Hepatocyte (in vitro differentiated cells): ENCODE data around the gene AMDHD1. TPM values are rescaled to one million over a fixed set of nuclear protein-coding genes. Genes with fewer than 3 reads are reported as not detected.

ENCODE experiments used
- DNase-seq: peaks from one replicate; pipeline ENCODE4 v3.0.0-alpha.2; 2016; ENCODE audit warnings: low spot score
- H2AFZ ChIP-seq: fragments of 200-600 bp; sonication (generic); 2 replicates; pipeline ENCODE4 v1.6.0; 2016; ENCODE audit warnings: antibody characterized with exemption, mild to moderate bottlenecking
- H3K27ac ChIP-seq: fragments of 200-600 bp; sonication (generic); 2 replicates; pipeline ENCODE4 v1.5.1; 2016; ENCODE audit warnings: mild to moderate bottlenecking
- H3K27me3 ChIP-seq: fragments of 200-600 bp; sonication (generic); 2 replicates; pipeline ENCODE4 v1.6.1; 2016
- H3K36me3 ChIP-seq: fragments of 200-600 bp; sonication (generic); replicated peaks from 2 replicates; pipeline ENCODE4 v1.5.1; 2016; ENCODE audit warnings: low read depth; ENCODE audit not compliant: insufficient read depth
- H3K4me1 ChIP-seq: fragments of 200-600 bp; sonication (generic); 2 replicates; pipeline ENCODE4 v1.5.1; 2016; ENCODE audit warnings: mild to moderate bottlenecking, moderate library complexity; ENCODE audit not compliant: insufficient read depth
- H3K4me2 ChIP-seq: fragments of 200-600 bp; sonication (generic); 2 replicates; pipeline ENCODE4 v1.6.0; 2016
- H3K4me3 ChIP-seq: fragments of 200-600 bp; sonication (generic); 2 replicates; pipeline ENCODE4 v1.5.1; 2016; ENCODE audit warnings: mild to moderate bottlenecking
- H3K79me2 ChIP-seq: fragments of 200-600 bp; sonication (generic); 2 replicates; pipeline ENCODE4 v1.6.0; 2017; ENCODE audit warnings: mild to moderate bottlenecking
- H3K9me2 ChIP-seq: fragments of 200-600 bp; sonication (generic); replicated peaks from 2 replicates; pipeline ENCODE4 v1.6.0; 2017; ENCODE audit warnings: mild to moderate bottlenecking; ENCODE audit not compliant: insufficient read depth
- H3K9me3 ChIP-seq: fragments of 200-600 bp; sonication (generic); 2 replicates; pipeline ENCODE4 v1.5.1; 2016; ENCODE audit warnings: low read depth, mild to moderate bottlenecking
- H4K20me1 ChIP-seq: fragments of 200-600 bp; sonication (generic); 2 replicates; pipeline ENCODE4 v1.6.0; 2016; ENCODE audit warnings: mild to moderate bottlenecking; ENCODE audit not compliant: insufficient read depth, poor library complexity, severe bottlenecking
- CTCF ChIP-seq: fragments of 200-600 bp; sonication (generic); IDR thresholded peaks from 2 replicates; pipeline ENCODE4 v1.5.1; 2016; ENCODE audit warnings: antibody characterized with exemption, mild to moderate bottlenecking; ENCODE audit not compliant: poor library complexity
- EZH2 ChIP-seq: fragments of 200-600 bp; sonication (generic); IDR thresholded peaks from 2 replicates; pipeline ENCODE4 v1.6.1; 2016; ENCODE audit warnings: antibody characterized with exemption, mild to moderate bottlenecking, borderline replicate concordance
- EZH2phosphoT487 ChIP-seq: fragments of 200-600 bp; sonication (generic); IDR thresholded peaks from one replicate; pipeline ENCODE4 v1.6.1; 2018; ENCODE audit warnings: antibody characterized with exemption, mild to moderate bottlenecking, low read depth, moderate library complexity; ENCODE audit not compliant: unreplicated experiment, severe bottlenecking
- WGBS: methylation state at CpG from one replicate; pipeline ENCODE4 v1.1.6; 2016; ENCODE audit warnings: low lambda C conversion rate; ENCODE audit errors: missing lambda C conversion rate; 5-methylcytosine and 5-hydroxymethylcytosine counted together
- polyA plus RNA-seq: library from polyadenylated mRNA; unstranded; fragments of >200 nt; fragmentation: Nextera tagmentation; extraction: Ambion mirVana; gene quantifications from 2 replicates; pipeline ENCODE4 v1.2.1, GENCODE V29; 2016
- total RNA-seq: library from RNA; depleted of rRNA; stranded (reverse); fragments of >200 nt; gene quantifications from 2 replicates; pipeline ENCODE4 v1.2.3, GENCODE V29; 2014

Gene AMDHD1
- total and polyA plus RNA-seq, 2 experiments from 2014 or later = 3.0 to 3.5 TPM

- no peak within 1 kb of the TSS for H3K4me3 ChIP-seq
- no peak for TF ChIP-seq CTCF
- TF ChIP-seq EZH2 = no peak
- no peak for TF ChIP-seq EZH2phosphoT487
- no peaks in the 10 kb centered on the region for H3K27me3 ChIP-seq
- peak; percentile 52 for DNase-seq
- H3K27ac ChIP-seq = peak within 1 kb of the TSS; percentile 57
- no peaks in the 10 kb centered on the region for H3K36me3 ChIP-seq
- H4K20me1 ChIP-seq = no peaks in the 10 kb centered on the region
- 59% methylated on average over 7 of the region's 7 CpGs for WGBS
- H3K4me1 ChIP-seq = no peaks in the 10 kb centered on the region
- H3K79me2 ChIP-seq = no peaks in the 10 kb centered on the region
- H3K9me2 ChIP-seq = no peaks in the 10 kb centered on the region
- H3K9me3 ChIP-seq = no peaks in the 10 kb centered on the region
- no peak within 1 kb of the TSS for H3K4me2 ChIP-seq
- no peak within 1 kb of the TSS for H2AFZ ChIP-seq
Measured at GRCh38 chr12:95996034-95996658, 53.0 kb downstream of the AMDHD1 start, which contains the start of gene HAL. Gene HAL (minus strand): TSS chr12:95996344. CDS start chr12:95995910, 434 bp downstream.

- no peak overlapping the region for H2AFZ ChIP-seq
- WGBS = 92% methylated on average over 3 of the region's 3 CpGs
Measured at GRCh38 chr12:95997276-95997675, 54.1 kb downstream of the AMDHD1 start.

GRCh38 chr12:95997911-95998510 is 54.9 kb downstream of the AMDHD1 start:
- Histone ChIP-seq H3K27ac (no peak overlapping the region), H2AFZ (no peak overlapping the region), H3K9me3 (no peaks in the 10 kb centered on the region), H4K20me1 (no peaks in the 10 kb centered on the region), H3K79me2 (no peaks in the 10 kb centered on the region), H3K27me3 (no peaks in the 10 kb centered on the region), H3K9me2 (no peaks in the 10 kb centered on the region), H3K36me3 (no peaks in the 10 kb centered on the region), H3K4me3 (no peak overlapping the region), H3K4me2 (no peak overlapping the region), H3K4me1 (no peaks in the 10 kb centered on the region)
- no peak for DNase-seq
- WGBS = 92% methylated on average over 5 of the region's 5 CpGs
- TF ChIP-seq EZH2 (no peak), CTCF (no peak), EZH2phosphoT487 (no peak)

More at GRCh38 chr12:95997276-95997675, 54.1 kb downstream of the AMDHD1 start:
- TF ChIP-seq EZH2phosphoT487 (no peak), CTCF (no peak), EZH2 (no peak)
- H3K4me1 ChIP-seq = no peaks in the 10 kb centered on the region
- no peaks in the 10 kb centered on the region for H3K36me3 ChIP-seq
- H3K9me2 ChIP-seq = no peaks in the 10 kb centered on the region
- no peaks in the 10 kb centered on the region for H3K79me2 ChIP-seq
- H3K27ac ChIP-seq = no peak overlapping the region
- no peak overlapping the region for H3K4me3 ChIP-seq
- H3K9me3 ChIP-seq = no peaks in the 10 kb centered on the region
- no peaks in the 10 kb centered on the region for H3K27me3 ChIP-seq
- DNase-seq = no peak
- H4K20me1 ChIP-seq = no peaks in the 10 kb centered on the region
- no peak overlapping the region for H3K4me2 ChIP-seq
